MCF 10A (cell line): ENCODE results near the gene SOWAHA. TPM values are rescaled to one million over a fixed set of nuclear protein-coding genes. Genes with fewer than 3 reads are reported as not detected.
A peak's percentile ranks its signal among the peaks of the same experiment; 100 is the strongest.

ENCODE experiments used
- BruUV-seq: library from RNA; stranded (reverse); fragments of 400-500 nt; replicated peaks from 2 replicates; lab custom pipeline; 2021; lab: Mats Ljungman, UMichigan
- CTCF ChIA-PET: fragments of 300-600 bp; sonication (Branson Sonifier 250); formaldehyde crosslinking; extraction: SDS; loops from one replicate; lab custom pipeline; 2021; ENCODE audit warnings: antibody characterized with exemption, inconsistent platforms; lab: Yijun Ruan, JAX
- POLR2A ChIA-PET: fragments of 300-600, 350-650 bp; sonication (Branson Sonifier 250); formaldehyde crosslinking; extraction: SDS; loops from one replicate; lab custom pipeline; 2020; ENCODE audit warnings: antibody characterized with exemption, inconsistent platforms; lab: Yijun Ruan, JAX
- DNase-seq: peaks from one replicate; pipeline ENCODE4 v3.0.0-alpha.2; 2018; ENCODE audit not compliant: unreplicated experiment
- H3K27ac Mint-ChIP-seq: one replicate; pipeline ENCODE4 v1.8.0; 2022; ENCODE audit warnings: mild to moderate bottlenecking, low read depth, mixed read lengths; ENCODE audit not compliant: unreplicated experiment
- H3K27me3 Mint-ChIP-seq: one replicate; pipeline ENCODE4 v1.8.0; 2022; ENCODE audit warnings: mixed read lengths; ENCODE audit not compliant: insufficient read depth, unreplicated experiment
- H3K36me3 Mint-ChIP-seq: one replicate; pipeline ENCODE4 v1.8.0; 2022; ENCODE audit warnings: mild to moderate bottlenecking, moderate library complexity, mixed read lengths; ENCODE audit not compliant: insufficient read depth, unreplicated experiment
- H3K4me1 Mint-ChIP-seq: one replicate; pipeline ENCODE4 v1.8.0; 2022; ENCODE audit warnings: mixed read lengths; ENCODE audit not compliant: insufficient read depth, unreplicated experiment
- H3K4me3 Mint-ChIP-seq: one replicate; pipeline ENCODE4 v1.8.0; 2022; ENCODE audit warnings: mild to moderate bottlenecking, moderate library complexity, mixed read lengths; ENCODE audit not compliant: unreplicated experiment
- H3K9me3 Mint-ChIP-seq: one replicate; pipeline ENCODE4 v1.8.0; 2022; ENCODE audit warnings: mixed read lengths; ENCODE audit not compliant: unreplicated experiment
- CTCF ChIP-seq: fragments of 200-600 bp; IDR thresholded peaks from one replicate; pipeline ENCODE4 v1.8.0; 2022; ENCODE audit warnings: antibody characterized with exemption, mild to moderate bottlenecking; ENCODE audit not compliant: unreplicated experiment
- intact Hi-C: fragments of 100-400 bp; cut with micrococcal nuclease; formaldehyde crosslinking; loops from 2 replicates; pipeline ENCODE4 v1.14.1; 2022
- total RNA-seq: library from RNA; stranded (reverse); gene quantifications from 2 replicates; pipeline ENCODE4 v1.2.3, GENCODE V29; 2022

SOWAHA gene
- total RNA-seq, 1 experiment from 2014 or later, result not detected

DNA sequence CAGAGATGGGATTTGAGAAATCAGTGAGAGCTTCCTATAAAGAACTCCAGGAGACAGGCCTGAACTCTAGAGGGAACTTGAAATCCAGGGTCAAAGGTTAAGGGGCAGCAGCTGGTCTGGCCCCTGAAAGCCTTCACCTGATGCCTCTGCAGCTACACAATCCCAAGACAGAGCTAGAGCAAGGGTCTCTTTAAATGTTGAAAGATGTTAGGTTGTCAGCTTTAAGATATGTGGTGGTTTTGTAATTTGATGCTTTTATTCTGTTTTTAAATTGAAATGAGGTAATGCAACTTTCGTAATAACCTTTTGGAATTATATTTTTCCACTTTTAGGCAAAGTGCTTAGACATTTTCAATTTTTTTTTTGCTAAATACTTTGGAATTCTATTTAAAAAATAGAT lies 2.4 kb downstream of the SOWAHA start:
- H3K4me3 Mint-ChIP-seq, result peak overlapping the region; percentile 43
- no TSS peak for BruUV-seq
- peaks cover 26% of the 10 kb centered on the region for H3K27me3 Mint-ChIP-seq
- TF ChIP-seq CTCF, result no peak
- H3K27ac Mint-ChIP-seq, result no peak overlapping the region
- intact Hi-C loops, result no loop called here
- peaks cover 12% of the 10 kb centered on the region for H3K36me3 Mint-ChIP-seq
- no peaks in the 10 kb centered on the region for H3K9me3 Mint-ChIP-seq
- CTCF ChIA-PET, result interaction anchor here (0.7 to 1.6 kb wide), 3 partner anchors 14 to 289 kb away, joined by 4 to 11 read pairs (median 4); no protein-coding TSS in a partner anchor
- POLR2A ChIA-PET, result interaction anchor here (0.6 to 1.3 kb wide), 4 partner anchors 15 to 58 kb away, joined by 3 to 5 read pairs (median 3); partner anchors contain the start of genes GDF9 and UQCRQ
- H3K4me1 Mint-ChIP-seq, result peaks cover 10% of the 10 kb centered on the region
- DNase-seq, result peak; percentile 35

DNA sequence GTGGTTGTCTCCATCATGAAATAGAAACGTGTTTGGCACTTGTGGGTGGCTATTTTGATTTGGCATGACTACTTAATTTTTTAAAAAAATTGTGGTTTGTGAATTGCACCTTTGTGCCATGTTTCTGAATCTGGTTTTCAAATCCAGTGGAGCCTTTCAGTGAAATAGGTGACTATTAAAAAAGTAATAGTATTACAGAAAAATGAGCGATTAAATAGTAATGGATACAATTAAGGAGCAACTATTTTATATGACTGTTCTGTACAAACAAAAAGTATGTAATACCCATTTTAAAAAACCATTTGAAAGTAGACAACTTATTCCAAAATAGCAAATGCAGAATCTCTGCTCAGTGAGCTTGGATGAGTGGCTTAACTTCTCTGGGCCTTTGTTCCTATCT lies 3.0 kb downstream of the SOWAHA start:
- CTCF ChIA-PET, result interaction anchor here (1.6 kb wide), 1 partner anchor 13 kb away, joined by 11 read pairs; no protein-coding TSS in a partner anchor
- intact Hi-C loops, result no loop called here
- BruUV-seq, result no TSS peak
- peaks cover 19% of the 10 kb centered on the region for H3K27me3 Mint-ChIP-seq
- H3K36me3 Mint-ChIP-seq, result peaks cover 12% of the 10 kb centered on the region
- H3K27ac Mint-ChIP-seq, result no peak overlapping the region
- POLR2A ChIA-PET, result interaction anchor here (0.9 to 5.8 kb wide), 3 partner anchors 13 to 78 kb away, joined by 3 to 35 read pairs (median 4); partner anchors contain the start of genes KIF3A and SHROOM1
- DNase-seq, result no peak
- no peak overlapping the region for H3K4me3 Mint-ChIP-seq
- TF ChIP-seq CTCF, result no peak
- H3K9me3 Mint-ChIP-seq, result no peaks in the 10 kb centered on the region
- H3K4me1 Mint-ChIP-seq, result peaks cover 10% of the 10 kb centered on the region

- Mint-ChIP-seq H3K9me3 (no peaks in the 10 kb centered on the region), H3K36me3 (peaks cover 12% of the 10 kb centered on the region), H3K27me3 (peaks cover 15% of the 10 kb centered on the region), H3K4me1 (peaks cover 10% of the 10 kb centered on the region), H3K4me3 (no peak overlapping the region), H3K27ac (no peak overlapping the region)
- no peak for TF ChIP-seq CTCF
- DNase-seq, result no peak
- ChIA-PET POLR2A (interaction anchor here (0.6 to 5.8 kb wide), 3 partner anchors 12 to 168 kb away, joined by 3 to 35 read pairs (median 4); partner anchors contain the start of genes KIF3A and SHROOM1), CTCF (interaction anchor here (1.0 to 1.3 kb wide), 3 partner anchors 9 to 430 kb away, joined by 3 to 4 read pairs (median 3); no protein-coding TSS in a partner anchor)
- BruUV-seq, result no TSS peak
- intact Hi-C loops, result no loop called here
Measured at GRCh38 chr5:132816554-132816953, 3.5 kb downstream of the SOWAHA start.

DNA sequence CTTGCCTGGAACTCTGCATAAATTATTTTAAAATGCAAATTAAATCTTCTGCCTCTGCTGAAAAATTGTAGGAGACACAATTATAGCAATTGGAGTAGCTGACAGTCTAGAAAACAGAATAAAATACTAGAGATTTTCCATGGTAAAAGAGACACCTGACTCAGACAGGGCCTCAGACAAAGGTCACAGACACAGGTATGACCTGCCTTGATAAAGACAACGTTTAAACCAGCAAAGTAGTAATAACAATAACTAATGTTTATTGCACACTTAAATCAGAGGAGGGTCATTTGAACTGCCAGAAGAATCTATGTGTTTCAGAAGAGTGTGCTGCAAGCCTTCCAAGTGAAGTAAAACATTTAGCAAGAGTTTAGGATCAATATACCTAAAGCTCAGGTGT lies 3.9 kb downstream of the SOWAHA start:
- no TSS peak for BruUV-seq
- intact Hi-C loops, result no loop called here
- ChIA-PET CTCF (interaction anchor here (0.8 to 5.3 kb wide), 9 partner anchors 9 to 430 kb away, joined by 3 to 50 read pairs (median 3); partner anchors contain the start of genes KIF3A, SHROOM1 and UQCRQ), POLR2A (interaction anchor here (0.6 to 5.8 kb wide), 3 partner anchors 12 to 168 kb away, joined by 3 to 35 read pairs (median 4); partner anchors contain the start of genes KIF3A and SHROOM1)
- Mint-ChIP-seq H3K27me3 (peaks cover 10% of the 10 kb centered on the region), H3K9me3 (no peaks in the 10 kb centered on the region), H3K27ac (no peak overlapping the region), H3K4me3 (no peak overlapping the region), H3K4me1 (peaks cover 10% of the 10 kb centered on the region), H3K36me3 (peaks cover 12% of the 10 kb centered on the region)
- no peak for DNase-seq
- TF ChIP-seq CTCF, result no peak
